GM10248 (cell line): ENCODE data around the gene CELA3B.
A peak's percentile ranks its signal among the peaks of the same experiment; 100 is the strongest.

Experiments
- CTCF ChIA-PET: fragments of 300-600 bp; sonication (Branson Sonifier 250); formaldehyde crosslinking; extraction: SDS; loops from one replicate; lab custom pipeline; 2021; ENCODE audit warnings: antibody characterized with exemption; lab: Yijun Ruan, JAX
- POLR2A ChIA-PET: fragments of 350-650 bp; sonication (Branson Sonifier 250); formaldehyde crosslinking; extraction: SDS; loops from one replicate; lab custom pipeline; 2020; ENCODE audit warnings: antibody characterized with exemption; lab: Yijun Ruan, JAX
- DNase-seq: peaks from one replicate; pipeline ENCODE4 v3.0.0; 2012; ENCODE audit errors: extremely low spot score
- TF ChIP-seq, protein P1 (sequence below): IDR thresholded peaks from 2 replicates; pipeline ENCODE4 v1.5.1; 2012; ENCODE audit warnings: mild to moderate bottlenecking, low read depth; ENCODE audit errors: extremely low read depth, missing control alignments, control extremely low read depth

The CELA3B gene

DNA sequence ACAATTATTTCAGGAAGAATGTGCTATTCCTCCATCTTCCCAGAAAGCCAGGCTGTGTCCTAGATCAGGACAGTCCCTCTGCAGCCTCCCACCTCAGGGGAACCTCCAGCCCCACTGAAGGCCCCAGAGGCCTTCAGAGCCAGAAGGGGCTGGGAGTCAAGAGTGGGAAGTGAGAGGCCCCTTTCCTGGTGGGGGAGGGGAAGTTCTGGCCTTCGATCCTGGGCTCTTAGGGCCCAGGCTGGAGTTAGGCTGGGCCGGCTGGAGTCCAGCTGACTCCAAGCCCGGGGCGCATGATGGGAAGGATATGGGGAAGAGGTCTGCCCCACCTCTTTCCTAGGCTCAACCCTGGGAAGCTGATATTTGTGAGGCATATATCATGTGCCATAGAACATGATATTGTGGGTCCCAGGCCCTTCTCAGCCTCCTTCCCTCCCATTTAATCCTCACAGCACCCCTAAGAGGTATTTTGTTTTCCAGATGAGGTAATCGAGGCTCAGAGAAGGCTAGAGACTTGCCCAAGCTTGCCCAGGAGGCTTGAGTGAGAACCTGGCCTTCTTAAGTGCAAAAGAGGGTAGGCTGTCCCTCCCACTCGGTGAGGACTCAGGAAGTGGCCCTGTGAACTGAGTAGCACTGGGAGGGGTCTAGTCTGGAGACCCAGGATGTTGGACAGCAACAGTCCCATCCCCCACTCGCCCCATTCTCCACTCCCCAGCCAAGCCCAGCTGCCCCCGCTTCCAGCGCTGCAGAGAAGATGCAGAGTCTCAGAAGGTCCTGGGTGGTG, 21.1 kb upstream of the CELA3B start:
- CTCF ChIA-PET: interaction anchor here (0.7 to 1.8 kb wide), 3 partner anchors 8 to 16 kb away, joined by 3 to 4 read pairs (median 3); no protein-coding TSS in a partner anchor

DNA sequence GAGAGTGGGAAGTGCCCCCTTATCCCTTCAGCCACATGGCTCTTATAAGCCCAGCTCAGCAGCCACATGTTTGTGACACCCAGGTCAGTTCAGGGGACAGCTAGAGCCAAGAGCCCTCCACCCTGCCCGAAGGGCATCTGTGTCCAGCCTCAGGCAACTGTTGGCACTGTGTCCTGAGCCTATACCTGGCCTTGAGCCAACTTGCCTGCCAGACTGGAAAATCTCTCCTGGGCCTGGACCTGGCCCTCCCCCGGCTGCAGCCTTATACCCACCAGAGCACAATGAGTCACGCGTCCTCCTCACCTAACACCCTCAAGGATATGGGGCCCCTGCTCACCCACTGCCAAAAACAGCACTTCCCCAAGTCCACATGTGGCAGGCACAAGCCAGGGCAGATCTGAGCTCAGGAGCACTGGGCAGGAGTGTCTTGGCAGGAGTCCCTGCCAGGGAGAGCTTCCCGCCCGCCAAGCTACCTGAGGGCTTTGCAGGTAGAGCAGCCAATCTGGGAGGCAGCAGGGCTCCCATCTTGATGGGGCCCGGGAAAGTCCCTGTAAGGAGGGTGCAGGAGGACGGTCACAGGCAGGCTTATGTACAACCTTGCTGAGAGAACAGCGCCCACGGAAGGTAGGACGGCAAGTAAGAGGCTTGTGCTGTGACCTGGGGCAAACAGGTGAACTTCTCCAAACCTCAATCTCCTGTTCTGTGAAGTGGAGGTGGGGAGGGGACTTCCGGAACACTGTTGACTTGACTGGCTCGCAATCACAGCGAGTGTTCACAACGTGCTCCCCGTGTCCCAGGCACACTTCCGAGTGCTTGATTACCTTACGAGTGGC, 19.9 kb upstream of the CELA3B start:
- TF ChIP-seq, protein P1, sequence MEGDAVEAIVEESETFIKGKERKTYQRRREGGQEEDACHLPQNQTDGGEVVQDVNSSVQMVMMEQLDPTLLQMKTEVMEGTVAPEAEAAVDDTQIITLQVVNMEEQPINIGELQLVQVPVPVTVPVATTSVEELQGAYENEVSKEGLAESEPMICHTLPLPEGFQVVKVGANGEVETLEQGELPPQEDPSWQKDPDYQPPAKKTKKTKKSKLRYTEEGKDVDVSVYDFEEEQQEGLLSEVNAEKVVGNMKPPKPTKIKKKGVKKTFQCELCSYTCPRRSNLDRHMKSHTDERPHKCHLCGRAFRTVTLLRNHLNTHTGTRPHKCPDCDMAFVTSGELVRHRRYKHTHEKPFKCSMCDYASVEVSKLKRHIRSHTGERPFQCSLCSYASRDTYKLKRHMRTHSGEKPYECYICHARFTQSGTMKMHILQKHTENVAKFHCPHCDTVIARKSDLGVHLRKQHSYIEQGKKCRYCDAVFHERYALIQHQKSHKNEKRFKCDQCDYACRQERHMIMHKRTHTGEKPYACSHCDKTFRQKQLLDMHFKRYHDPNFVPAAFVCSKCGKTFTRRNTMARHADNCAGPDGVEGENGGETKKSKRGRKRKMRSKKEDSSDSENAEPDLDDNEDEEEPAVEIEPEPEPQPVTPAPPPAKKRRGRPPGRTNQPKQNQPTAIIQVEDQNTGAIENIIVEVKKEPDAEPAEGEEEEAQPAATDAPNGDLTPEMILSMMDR: no peak
- CTCF ChIA-PET: interaction anchor here (0.7 to 1.8 kb wide), 2 partner anchors 9 to 17 kb away, joined by 3 to 4 read pairs; no protein-coding TSS in a partner anchor
- peak; percentile 42 for DNase-seq
- POLR2A ChIA-PET: no interaction called here

More for the DNA sequence above, 21.1 kb upstream of the CELA3B start:
- POLR2A ChIA-PET: no interaction called here
- no peak for DNase-seq
- TF ChIP-seq, protein P1: no peak

- ChIA-PET CTCF (no interaction called here), POLR2A (no interaction called here)
- DNase-seq: no peak
- TF ChIP-seq, protein P1: no peak
Measured at GRCh38 chr1:21961337-21961736, 15.5 kb upstream of the CELA3B start.

- TF ChIP-seq, protein P1: no peak
- CTCF ChIA-PET: no interaction called here
Measured at GRCh38 chr1:21961799-21962198, 15.0 kb upstream of the CELA3B start.

GRCh38 chr1:21963477-21964217, 13.2 kb upstream of the CELA3B start:
- CTCF ChIA-PET: interaction anchor here (0.6 to 1.4 kb wide), 9 partner anchors 11 to 593 kb away, joined by 3 to 6 read pairs (median 3); no protein-coding TSS in a partner anchor
- DNase-seq: peak; percentile 81
- POLR2A ChIA-PET: interaction anchor here (0.6 kb wide), 1 partner anchor 145 kb away, joined by 3 read pairs; no protein-coding TSS in a partner anchor
- TF ChIP-seq, protein P1: peak; percentile 88

More at GRCh38 chr1:21961799-21962198, 15.0 kb upstream of the CELA3B start:
- POLR2A ChIA-PET: no interaction called here
- no peak for DNase-seq
